ENCODE results near the gene STX1B.

Gene STX1B

DNA sequence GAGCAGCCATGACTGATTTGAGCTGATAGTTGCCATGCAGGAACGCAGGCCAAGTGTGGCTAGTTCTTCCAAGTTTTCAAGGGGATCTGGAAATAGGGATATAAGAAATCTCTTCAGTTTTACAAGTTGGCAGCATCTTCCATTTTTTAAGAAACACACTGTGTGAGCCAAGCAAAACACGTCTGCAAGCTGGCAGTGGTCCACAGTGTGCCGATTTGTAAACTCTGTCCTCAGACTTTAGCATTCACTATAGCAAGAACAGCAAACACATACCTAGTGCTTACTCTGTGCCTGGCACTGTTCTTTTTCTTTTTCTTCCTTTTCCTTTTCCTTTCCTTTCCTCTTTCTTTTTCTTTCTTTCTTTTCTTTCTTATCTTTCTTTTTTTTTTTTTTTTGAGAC, 58.7 kb downstream of the STX1B start:
- DNase-seq (ENCODE audit: low spot score), result no peak

DNA sequence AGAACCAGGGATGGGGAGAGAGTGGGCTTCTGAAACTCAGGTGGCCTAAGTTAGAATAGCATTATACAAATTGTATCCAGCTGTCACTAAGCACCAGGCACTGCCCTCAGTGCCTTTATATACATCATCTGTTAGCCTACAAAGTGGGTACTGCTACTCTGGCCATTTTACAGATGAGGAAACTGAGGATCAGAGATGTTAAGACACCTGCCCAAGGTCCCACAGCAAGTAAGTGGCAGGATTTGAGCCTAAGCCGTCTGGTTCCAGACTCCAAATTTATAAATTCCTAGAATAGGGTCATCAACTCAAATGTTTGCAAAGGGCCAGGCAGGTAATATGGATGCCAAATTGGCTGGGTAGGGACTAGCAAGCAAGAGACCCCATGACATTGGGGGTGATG, 59.2 kb downstream of the STX1B start:
- DNase-seq (ENCODE audit: low spot score), result no peak

DNA sequence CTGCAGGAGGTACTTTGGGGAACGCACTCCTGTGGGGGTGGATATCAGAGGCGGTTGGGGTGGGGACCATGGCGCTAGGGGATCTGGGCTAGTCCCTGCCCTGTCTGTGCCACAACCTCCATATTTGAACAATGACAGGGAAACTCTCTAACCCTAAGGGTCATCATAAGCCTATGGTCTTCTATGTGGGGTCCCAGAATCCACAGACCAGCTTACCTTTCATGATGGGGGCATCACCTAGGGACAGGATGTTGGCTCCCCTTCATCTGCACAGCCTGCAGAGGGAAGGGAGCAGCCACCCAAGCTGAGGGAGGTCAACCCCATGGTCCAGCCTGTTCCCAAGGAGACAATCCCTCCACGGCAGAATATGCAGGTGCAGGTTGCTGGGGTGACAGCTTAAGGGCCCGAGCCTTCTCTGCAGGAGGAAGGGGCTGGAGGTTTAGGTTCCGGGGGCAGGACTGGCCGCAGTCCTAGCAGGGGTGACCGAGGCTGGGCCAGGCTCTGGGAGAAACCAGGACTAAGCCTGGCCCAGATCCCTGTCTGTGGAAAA, 59.8 kb downstream of the STX1B start:
- no peak for DNase-seq (ENCODE audit: low spot score)

DNA sequence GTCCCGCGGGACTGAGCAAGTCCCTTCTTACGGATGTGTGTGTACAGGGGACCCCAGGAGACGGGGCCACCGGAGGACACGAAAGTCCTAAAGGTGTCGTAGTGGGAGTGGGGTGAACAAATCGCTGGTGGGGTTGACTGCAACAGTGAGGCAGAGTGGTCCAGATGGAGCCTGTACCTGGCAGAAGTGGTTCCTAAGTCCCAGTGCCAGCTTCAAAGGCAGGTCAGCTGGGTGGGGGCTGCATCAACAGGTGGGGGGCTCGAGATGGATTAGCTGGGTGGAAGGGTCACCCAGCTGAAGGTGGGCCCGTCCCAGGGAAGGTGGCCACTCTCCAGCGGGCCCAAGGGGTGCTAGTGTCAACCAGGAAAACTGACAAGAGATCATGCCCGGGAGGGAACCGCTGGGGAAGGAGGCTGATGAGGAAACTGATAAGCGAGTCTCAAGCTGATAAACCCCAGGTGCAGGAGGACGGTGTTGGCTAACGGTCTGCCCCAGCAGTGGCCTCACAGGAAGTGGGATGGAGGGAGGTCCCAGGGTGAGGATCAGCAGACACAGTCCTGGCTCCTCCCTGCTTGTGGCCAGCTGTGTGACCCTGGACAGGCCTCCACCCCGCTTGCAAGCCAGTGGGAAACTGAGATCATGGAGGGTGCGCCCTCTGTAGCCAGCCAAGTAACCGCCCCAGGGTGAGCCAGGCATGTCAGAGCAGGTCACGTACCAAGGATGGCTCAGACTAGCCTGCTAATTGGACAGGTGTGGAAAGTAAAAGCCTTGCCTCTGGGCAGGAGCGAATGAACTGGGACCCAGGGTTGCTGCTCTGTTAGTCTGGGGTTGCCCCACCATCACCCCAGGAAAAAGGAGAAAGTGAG, 60.6 kb downstream of the STX1B start:
- DNase-seq (ENCODE audit: low spot score), result peak; percentile 98

DNA sequence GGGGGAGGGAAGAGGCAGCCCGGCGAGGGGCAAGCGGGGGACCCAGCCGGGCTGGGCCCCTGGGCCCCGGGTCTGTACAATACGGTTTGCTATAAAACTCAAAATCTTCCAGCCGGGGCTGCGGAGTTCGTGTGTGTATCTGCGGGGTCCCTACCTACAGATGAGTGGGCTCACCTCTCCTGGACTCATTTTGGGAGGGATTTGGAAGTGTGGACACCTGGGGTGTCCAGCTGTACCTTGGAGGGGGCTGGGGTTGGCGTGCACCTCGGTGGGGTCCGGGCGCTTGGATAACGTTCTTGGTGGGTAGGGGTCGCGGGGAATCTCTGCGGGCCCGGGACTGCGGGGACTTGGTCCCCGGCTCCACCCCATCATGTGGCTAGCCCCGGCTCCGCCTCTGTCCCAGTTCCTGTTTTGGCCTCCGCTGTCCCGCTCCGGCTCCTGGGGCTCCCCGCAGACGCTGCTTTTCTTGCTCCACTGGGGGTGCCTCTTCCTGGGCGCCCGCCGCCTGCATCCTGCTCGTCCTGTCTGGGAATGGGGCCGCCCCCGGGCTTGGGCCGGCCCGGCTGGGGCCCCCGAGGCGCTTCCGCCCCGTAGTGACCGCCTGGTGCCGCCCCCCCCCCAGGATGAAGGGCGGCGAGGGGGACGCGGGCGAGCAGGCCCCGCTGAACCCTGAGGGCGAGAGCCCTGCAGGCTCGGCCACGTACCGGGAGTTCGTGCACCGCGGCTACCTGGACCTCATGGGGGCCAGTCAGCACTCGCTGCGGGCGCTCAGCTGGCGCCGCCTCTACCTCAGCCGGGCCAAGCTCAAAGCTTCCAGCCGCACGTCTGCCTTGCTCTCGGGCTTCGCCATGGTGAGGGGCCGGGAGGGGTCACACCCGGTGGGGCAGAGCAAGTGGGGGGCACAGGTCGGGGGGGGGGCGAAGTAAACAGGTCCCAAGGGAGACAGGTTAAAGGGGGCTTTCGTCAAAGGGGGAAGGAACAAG, 61.5 kb downstream of the STX1B start, which contains the start of gene ORAI3:
ORAI3 (plus strand) TSS at position 402 of the 983 bp plus-strand sequence; CDS start at position 624, 222 bp downstream.
- peak; percentile 73 for DNase-seq (ENCODE audit: low spot score)

DNA sequence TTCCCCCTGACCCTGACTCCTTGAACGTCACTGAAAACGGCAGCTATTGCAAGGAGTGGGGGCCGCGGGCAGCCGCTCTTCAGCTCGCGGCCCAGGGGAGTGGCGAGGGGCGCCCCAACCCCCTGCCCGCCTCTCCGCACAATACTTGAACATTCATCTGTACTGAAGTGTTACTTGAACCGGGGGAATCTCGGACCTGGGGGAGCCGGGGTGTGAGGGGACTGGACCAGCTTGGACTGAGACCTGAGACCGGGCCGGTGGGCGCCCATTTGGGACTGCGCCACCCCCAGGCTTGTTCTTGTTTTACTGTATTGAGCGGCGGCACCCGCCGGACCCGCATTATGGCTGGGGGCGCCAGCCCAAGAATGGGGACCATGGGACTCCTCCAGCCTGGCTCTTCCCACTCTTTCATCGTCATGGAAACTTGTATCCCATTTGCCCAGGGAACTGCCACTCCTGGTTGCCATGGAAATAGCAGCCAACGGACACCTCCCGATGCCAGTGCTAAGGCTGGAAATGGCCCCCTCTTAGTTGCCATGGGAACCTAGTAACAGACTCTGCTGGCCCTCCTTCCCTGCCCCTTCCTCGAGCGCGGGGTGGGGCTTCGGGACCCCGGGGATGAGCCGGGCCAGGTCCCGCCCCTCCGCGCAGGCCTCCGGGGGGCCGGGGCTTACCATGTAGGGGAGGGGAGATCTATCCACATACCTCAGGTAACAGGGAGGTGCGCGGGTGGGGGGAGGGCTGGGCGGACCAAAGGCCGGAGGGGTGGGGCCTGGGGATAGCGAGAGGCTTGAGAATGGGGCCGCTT, 62.4 kb downstream of the STX1B start:
- DNase-seq (ENCODE audit: low spot score), result peak; percentile 94

DNA sequence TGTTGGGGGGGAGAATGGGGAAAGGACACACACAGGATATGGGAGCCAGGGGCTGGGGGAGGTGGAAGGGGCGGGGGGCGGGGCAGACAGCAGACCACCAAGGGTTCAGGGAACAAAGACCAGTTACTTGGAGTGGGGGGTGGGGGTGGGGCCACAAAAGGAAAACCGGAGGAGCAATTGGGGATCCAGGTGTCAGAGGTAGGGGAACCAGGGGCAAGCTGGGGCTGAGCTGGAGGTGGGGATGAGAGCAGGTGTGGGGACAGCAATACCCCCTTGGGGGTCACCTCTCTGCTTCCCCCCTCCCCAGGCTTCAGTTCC, 62.9 kb downstream of the STX1B start:
- no peak for DNase-seq (ENCODE audit: low spot score)

DNA sequence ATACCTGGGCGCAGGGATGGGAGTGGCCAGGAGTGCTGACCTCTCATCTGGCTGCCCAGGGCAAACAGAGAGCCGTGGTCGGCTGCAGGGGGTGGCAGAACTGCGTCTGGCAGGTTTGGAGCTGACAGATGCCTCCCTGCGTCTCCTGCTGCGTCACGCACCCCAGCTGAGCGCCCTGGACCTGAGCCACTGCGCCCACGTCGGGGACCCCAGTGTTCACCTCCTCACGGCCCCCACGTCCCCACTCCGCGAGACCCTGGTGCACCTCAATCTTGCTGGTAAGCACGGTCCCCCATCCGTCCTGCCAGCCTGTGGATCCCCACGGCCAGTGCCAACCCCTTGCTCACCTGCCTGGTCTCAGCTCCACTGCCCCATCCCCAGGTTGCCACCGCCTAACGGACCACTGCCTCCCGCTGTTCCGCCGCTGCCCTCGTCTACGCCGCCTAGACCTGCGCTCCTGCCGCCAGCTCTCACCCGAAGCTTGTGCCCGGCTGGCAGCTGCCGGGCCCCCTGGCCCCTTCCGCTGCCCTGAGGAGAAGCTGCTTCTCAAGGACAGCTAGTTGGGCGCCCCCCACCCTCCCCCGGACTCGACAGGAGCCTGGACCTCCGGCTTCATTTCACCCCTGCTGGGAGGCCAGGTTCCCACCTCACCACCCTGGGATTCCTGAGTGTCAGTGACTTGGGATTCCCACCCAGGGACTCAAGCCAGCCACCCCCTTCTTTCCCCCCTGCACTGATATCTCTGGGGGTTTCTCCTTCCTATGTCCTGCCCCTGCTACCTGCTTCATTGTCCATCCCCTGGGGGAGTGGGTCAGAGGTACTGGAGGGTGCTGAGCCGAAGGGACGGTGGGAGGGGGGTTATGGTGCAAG, 63.5 kb downstream of the STX1B start:
- no peak for DNase-seq (ENCODE audit: low spot score)

DNA sequence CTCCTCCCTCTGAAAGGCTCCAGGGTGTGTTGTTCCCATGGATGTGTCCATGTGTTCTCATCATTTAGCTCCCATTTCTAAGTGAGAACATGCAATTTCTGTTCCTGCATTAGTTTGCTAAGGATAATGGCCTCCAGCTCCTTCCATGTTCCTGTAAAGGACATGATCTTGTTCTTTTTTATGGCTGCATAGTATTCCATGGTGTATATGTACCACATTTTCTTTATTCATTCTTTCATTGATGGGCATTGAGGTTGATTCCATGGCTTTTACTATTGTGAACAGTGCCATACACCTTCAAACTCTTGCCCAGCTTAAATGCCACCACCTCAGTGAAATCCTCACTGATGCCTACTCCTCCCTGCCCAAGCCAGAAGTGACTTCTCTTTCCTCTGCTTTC, 66.1 kb downstream of the STX1B start:
- no peak for DNase-seq (ENCODE audit: low spot score)

DNA sequence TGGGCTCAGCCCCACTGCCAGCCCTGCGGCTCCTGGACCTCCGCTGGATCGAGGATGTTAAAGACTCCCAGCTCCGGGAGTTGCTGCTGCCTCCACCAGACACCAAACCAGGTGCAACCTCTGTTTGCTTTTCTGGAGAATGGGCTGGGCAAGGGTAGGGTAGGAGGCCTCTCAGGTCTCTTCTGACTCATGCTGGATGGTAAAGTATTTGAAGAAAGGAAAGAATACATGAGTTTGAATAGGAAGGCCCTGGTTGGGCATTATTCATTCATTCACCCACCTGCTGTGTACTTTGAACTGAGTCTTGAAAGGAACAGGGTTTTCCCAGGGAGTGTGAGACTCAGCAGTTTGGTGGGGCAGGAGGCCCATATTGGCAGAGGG, 68.0 kb downstream of the STX1B start:
- DNase-seq (ENCODE audit: low spot score), result peak; percentile 24

DNA sequence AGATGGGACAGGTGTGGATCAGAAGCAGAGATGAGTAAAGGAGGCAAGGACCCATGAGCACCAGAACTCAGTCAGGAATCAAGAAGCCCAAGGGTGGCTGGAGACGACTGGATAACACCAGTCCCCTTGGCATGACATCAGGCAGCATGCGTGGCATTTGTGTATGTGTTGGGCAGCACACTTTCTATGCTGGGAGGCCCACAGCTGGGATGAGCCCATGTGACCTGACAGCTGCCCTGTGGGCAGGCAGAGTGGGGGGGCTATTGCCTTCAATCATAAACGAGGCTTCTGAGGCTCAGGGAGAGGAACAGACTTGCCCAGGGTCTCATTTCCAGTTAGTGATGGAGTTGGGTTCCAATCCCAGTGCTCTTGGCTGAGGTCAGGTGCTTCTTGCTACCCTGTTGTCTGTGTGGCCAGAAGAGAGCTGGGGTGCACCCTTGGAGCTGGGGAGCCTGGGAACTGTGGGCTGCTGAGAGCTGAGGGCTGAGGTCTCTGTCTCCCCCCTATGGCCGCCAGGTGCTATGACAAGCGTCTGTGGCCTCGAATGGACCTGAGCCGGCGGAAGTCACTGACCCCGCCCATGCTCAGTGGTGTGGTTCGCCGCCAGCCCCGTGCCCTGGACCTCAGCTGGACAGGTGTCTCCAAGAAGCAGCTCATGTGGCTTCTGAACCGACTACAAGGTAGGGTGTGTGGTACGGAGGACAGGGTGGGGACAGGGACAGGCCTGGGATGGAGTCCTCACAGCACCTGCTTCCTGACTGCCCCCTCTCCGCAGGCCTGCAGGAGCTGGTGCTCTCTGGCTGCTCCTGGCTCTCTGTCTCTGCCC, 68.6 kb downstream of the STX1B start:
- DNase-seq (ENCODE audit: low spot score), result peak; percentile 82

DNA sequence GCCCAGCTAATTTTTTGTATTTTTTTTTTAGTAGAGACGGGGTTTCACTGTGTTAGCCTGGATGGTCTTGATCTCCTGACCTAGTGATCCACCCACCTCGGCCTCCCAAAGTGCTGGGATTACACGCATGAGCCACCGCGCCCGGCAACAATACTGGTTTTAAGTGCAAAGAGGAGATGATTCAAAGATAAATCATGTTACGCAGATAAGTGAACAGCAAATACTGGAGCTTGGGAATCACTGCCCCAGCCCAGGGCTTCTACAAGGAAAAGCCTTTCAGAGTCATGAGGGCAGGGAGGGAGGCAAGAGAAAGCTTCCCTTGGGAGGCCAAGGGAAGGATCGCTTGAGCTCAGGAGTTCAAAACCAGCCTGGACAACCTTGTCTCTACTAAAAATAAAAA, 70.9 kb downstream of the STX1B start:
- peak; percentile 31 for DNase-seq (ENCODE audit: low spot score)

Measured in kidney tubule cell (primary cell).